HTR-8/SVneo (cell line): ENCODE results near the gene SPATA3.

ENCODE experiments used
- DNase-seq: peaks from one replicate; pipeline ENCODE4 v3.0.0; 2011; ENCODE audit warnings: low spot score, mixed read lengths; ENCODE audit not compliant: insufficient read length
- FAIRE-seq: peaks from 2 replicates; lab custom pipeline; 2011; peaks lifted over from hg19 to GRCh38; lab: Jason Lieb, UNC

SPATA3 gene

DNA sequence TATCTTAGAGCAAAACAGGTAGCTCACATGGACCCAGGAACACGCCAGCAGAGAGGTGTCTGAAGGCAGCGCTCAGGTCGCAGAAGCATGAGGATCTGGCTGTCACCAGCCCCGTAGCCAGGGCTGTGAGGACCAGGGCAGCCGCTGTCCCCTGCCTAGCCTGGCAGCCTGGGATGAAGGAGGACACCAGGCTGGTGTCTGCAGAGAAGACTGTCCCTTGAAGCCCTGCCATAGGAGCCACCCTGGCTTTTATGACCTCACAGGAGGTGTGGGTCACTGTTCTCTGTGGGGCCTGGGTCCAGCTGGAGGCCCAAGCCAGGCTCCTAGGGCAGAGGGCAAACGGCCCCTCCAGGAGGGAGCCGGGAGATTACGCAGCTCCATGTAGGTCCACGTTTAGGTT lies at the start of gene SPATA3:
Gene SPATA3 (plus strand): TSS at position 301 of the 400 bp plus-strand sequence. CDS start 113 bp downstream, outside the sequence.
- no peak for DNase-seq
- FAIRE-seq, result no peak

- FAIRE-seq (no peak), DNase-seq (no peak)
Measured at GRCh38 chr2:230946429-230947234, 49.3 kb upstream of the SPATA3 start.

GRCh38 chr2:230947235-230947576 lies 48.7 kb upstream of the SPATA3 start:
- FAIRE-seq, result no peak

GRCh38 chr2:230947908-230948365 lies 48.0 kb upstream of the SPATA3 start:
- no peak for DNase-seq

More at GRCh38 chr2:230947235-230947576, 48.7 kb upstream of the SPATA3 start:
- DNase-seq, result no peak

DNA sequence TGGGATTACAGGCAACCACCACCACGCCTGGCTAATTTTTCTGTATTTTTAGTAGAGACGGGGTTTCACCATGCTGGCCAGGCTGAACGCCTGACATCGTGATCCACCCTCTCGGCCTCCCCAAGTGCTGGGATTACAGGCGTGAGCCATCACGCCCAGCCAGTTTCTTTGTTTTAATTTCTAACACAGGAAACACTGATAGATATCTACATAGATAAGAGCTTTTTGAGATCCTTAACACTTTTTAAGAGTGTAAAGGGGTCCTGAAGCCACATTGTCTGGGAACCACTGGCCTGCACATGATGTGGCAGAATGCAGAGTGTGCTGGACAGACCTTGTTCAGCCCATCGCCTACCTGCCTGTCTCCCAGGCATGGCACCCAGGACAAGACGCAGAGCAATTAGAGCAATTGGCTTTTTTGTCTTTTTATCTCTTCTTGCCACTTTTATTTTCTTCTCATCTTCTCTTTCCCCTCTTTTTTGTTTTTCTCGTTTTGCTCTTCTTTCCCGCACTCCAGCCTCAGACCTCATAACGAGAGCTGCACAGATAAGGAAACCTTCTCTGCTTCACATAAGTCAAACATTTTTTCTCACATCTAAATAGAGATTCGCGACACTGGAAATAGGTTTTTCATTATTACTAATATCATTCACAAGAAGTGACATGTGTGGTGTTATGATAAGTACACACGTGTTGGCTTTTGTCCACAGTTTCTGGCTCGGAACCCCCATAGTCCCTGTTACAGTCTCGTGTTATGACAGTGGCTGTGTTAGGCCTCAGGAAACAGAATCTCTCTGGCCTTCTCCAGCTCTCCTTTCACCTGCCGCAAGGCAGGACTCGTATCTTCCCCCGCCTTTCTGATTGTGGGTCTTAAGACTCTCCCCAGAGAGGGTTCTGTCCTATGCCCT lies 45.7 kb upstream of the SPATA3 start:
- no peak for DNase-seq
- no peak for FAIRE-seq

More at GRCh38 chr2:230947908-230948365, 48.0 kb upstream of the SPATA3 start:
- no peak for FAIRE-seq

- FAIRE-seq (no peak), DNase-seq (no peak)
Measured at GRCh38 chr2:230950874-230951339, 45.0 kb upstream of the SPATA3 start.

DNA sequence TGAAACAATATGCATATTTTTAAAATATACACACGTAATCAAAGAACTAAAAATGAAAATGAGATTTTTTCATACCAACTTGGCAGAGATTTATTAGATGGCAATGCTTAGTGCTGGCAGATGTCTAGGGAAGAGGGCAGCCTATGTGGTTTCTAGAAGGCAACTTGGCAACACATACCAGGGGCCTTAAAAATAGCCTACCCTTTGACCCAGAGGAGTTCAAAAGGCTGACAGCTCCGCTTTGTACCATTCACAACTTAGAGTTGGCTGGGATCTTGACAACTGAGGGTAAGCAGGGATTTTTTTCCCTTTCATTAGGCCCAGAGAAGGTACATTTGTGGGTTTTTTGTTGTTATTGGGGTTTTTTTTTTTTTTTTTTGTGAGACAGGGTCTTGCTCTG lies 44.5 kb upstream of the SPATA3 start:
- DNase-seq (no peak), FAIRE-seq (no peak)

DNA sequence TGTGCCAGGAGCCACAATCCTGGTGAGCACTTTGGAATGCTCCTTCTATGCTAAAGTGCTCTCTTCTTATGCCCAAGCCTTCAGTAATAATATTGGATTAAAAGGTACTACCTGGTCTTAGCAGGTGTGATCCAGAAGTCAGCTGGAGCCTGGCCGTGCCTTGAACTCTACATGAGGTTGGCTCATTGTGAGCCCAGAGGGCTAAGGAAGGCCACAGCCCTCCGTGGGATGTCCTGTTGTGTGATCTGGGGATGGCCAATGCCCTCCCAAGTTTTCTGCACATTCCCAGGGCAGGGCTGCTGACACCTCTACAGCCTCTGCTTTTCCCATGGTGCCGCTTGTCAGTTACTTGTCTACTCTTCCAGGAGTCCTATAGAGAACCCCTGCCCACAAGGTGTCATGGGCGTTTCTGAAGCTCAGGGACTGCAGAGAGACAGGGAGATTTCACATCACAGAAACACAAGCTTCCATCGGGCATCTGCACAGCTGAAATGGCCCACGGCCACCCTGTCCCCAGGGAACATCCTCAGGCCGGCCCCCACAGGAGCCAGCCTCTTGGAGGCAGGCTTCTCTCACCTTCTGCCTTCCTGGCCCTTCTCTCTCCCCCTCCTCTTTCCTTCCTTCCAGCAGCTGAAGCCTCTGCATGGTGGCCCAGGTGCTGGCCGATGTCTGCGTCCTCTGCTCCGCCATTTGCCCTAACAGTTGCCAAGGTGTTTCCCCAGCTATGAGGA lies 43.5 kb upstream of the SPATA3 start:
- DNase-seq, result no peak
- no peak for FAIRE-seq

DNA sequence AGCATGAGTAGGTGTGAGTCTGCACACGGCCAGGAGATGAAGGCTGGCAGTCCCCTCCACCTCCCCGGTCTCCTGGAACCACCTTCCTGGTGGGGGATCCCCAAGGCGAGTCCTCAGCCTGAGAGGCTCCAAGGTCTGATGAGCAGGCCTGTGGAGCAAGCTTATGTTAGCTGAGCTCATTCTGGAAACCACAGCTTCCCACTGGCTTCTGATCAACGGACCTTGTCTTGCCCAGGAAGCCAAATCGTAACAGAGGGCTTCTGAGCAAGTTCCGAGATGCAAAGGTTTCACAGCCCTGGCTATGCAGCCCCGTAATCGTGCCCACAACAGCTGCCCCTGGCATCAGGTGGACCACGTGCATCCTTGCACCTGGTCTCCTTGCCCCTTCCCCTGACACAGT lies 42.1 kb upstream of the SPATA3 start:
- FAIRE-seq (no peak), DNase-seq (no peak)

DNA sequence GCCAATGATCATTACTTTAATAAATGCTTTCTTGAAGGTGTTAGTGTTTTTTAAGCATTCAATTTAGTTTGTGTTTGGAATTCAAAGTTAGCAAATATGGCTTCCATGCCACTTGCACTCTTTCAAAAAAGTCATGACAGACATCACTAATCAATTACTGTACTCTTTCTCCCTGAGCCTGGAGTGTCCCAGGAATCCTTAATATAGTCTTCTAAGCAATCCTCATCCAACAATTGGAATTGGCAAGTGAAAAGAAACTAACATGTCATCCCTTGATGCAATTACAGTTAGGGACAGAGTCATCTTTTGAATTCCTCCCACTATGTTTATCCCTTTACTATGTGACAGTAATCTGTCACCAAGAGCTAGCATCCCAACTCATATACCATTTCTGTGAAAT lies 41.2 kb upstream of the SPATA3 start:
- DNase-seq (no peak), FAIRE-seq (no peak)

GRCh38 chr2:230955163-230955737 lies 40.7 kb upstream of the SPATA3 start:
- DNase-seq (no peak), FAIRE-seq (no peak)

- FAIRE-seq, result peak; percentile 72
Measured at GRCh38 chr2:230956827-230957755, 38.8 kb upstream of the SPATA3 start.

GRCh38 chr2:230957756-230958391 lies 38.0 kb upstream of the SPATA3 start:
- no peak for FAIRE-seq
- DNase-seq, result no peak

More at GRCh38 chr2:230956827-230957755, 38.8 kb upstream of the SPATA3 start:
- DNase-seq, result peak; percentile 56

DNA sequence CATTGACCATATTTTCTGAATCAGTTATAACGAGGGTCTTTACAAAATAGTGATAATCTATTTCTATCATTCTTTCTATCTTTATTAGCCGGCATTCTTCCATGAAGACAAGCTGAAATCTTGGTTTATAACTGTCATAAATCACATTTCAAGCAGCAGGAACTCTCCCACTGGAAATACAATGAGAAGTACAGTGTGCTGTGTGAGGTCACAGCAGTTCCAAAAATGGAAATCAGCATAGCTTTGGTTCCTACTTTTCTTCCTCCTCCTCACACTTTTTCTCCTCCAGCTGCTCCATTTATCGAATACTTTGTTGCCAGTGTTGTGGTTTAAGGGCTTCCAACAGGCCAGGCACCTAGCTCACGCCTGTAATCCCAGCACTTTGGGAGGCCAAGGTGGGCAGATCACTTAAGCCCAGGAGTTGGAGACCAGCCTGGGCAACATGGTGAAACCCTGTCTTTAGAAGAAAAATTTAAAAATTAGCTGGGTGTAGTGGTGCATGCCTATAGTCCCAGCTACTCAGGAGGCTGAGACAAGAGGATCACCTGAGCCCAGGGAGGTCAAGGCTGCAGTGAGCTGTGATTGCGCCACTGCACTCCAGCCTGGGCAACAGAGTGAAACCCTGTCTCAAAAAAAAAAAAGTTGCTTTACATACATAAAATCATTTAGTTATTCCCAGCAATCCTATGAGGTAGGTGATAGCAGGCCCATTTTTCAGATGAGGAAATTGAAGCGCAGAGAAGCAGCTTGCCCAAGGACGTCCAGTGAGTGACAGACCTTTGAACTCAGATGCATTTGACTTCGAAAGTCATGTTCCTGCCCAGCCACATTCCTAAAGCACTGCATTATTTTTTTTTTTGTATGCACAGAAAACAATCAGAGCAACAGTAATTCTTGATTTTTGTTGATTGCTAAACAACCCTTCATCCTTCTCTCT lies 36.8 kb upstream of the SPATA3 start:
- no peak for DNase-seq
- FAIRE-seq, result no peak

DNA sequence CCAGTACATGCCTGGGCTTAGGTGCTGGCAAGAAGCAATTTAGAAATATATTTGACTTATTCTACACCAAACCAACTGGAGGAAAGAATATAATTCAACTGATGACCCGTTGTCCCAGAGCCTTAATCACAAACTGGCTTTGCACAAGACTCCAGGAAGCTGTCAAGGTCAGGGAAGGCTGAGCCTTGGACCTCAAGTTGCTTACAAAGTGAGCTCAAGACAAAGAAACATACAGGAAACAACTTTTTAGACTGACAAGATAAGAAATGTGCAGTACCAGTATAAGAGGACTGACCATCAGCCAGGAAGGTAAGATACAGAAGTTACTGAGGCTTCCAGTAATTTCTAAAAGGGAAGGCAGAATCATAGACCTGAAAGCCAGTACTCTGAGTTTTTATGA lies 35.9 kb upstream of the SPATA3 start:
- FAIRE-seq, result no peak

GRCh38 chr2:230961091-230961491 lies 34.8 kb upstream of the SPATA3 start:
- FAIRE-seq (no peak), DNase-seq (no peak)

More for the DNA sequence above, 35.9 kb upstream of the SPATA3 start:
- no peak for DNase-seq

DNA sequence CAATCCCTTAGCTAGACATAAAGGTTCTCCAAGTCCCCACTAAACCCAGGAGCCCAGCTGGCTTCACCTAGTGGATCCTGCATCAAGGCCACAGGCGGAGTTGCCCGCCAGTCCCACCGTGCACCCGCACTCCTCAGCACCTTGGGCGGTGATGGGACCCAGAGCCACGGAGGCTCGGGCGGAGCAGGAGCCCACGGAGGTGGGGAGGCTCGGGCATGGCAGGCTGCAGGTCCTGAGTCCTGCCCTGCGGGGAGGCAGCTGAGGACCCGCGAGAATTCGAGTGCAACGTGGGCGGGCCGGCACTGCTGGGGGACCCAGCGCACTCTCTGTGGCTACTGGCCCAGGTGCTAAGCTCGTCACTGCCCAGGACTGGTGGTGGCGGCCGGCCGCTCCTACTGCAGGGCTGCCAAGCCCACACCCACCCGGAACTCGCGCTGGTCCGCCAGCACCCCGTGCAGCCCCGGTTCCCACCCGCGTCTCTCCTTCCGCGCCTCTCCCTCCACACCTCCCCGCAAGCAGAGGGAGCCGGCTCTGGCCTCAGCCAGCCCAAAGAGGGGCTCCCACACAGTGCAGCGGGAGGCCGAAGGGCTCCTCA lies 31.7 kb upstream of the SPATA3 start:
- DNase-seq (no peak), FAIRE-seq (no peak)
